SK-MEL-5 (cell line): Measurements from ENCODE around the gene ZCCHC17. TPM values are rescaled to one million over a fixed set of nuclear protein-coding genes. Genes with fewer than 3 reads are reported as not detected.
"Not testable (repeated sequence)": the region's sequence is repeated elsewhere in the genome, so short reads cannot be mapped to it uniquely, and the experiment has no call there.

Experiments
- DNase-seq: peaks from one replicate; pipeline ENCODE4 v3.0.0-alpha.2; 2016; ENCODE audit warnings: low read depth, low spot score
- in situ Hi-C: cut with HindIII; loops from 2 replicates; pipeline ENCODE4 v1.10.0; 2016; ENCODE audit warnings: low sequenced_read_pairs, high pct_unique_total_duplicates, low pct_unique_long_range_greater_than_20kb
- polyA plus RNA-seq, 2 experiments: library from polyadenylated mRNA; depleted of rRNA; stranded (reverse); fragments of >200 nt; gene quantifications; 2 replicates each; pipeline ENCODE4 v1.2.3, GENCODE V29; 2015
- total RNA-seq: library from RNA; depleted of rRNA; stranded (reverse); fragments of >200 nt; shearing (Covaris generic); gene quantifications from 2 replicates; pipeline ENCODE4 v1.2.3, GENCODE V29; 2014; rRNA removed

The ZCCHC17 gene
- total RNA-seq: 35.3 and 38.0 TPM in 2 replicates
- polyA plus RNA-seq (2015; cell fraction: cytosol; rRNA removed): 32.6 and 37.9 TPM in 2 replicates
- polyA plus RNA-seq (2015; cell fraction: nucleus; rRNA removed): 14.3 and 16.9 TPM in 2 replicates

GRCh38 chr1:31296486-31297276, at the start of gene ZCCHC17, which contains the start of gene SNRNP40:
Gene ZCCHC17 (plus strand): TSS chr1:31297032. CDS start chr1:31310099, 13,067 bp downstream.
Gene SNRNP40 (minus strand): TSS chr1:31296788. CDS start chr1:31296751, 37 bp downstream.
- peak; percentile 99 for DNase-seq
- in situ Hi-C loops: no loop called here

GRCh38 chr1:31248276-31248675, 48.6 kb upstream of the ZCCHC17 start:
- in situ Hi-C loops: no loop called here
- no peak for DNase-seq

DNA sequence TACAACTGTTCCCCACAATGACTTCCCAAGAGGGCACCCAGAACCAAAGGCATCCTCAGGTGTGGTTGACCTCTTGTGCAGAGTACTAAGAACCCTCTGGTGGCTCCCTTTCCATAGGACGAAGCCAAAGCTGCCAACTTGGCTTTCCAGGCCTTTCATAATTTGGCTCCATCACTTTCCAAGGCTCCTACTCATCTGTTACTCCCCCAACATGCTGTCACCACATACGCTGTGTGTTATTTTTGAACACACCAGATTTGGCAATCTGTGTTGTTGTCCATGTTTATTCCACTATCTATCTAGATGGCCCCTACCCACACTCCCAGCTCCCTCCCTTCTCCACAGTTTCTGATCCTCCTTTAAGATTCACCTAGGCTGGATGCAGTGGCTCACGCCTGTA, 47.0 kb upstream of the ZCCHC17 start:
- in situ Hi-C loops: no loop called here
- no peak for DNase-seq

GRCh38 chr1:31257213-31257612, 39.6 kb upstream of the ZCCHC17 start:
- DNase-seq: no peak
- in situ Hi-C loops: no loop called here

GRCh38 chr1:31258581-31258980, 38.3 kb upstream of the ZCCHC17 start:
- no peak for DNase-seq
- in situ Hi-C loops: no loop called here

DNA sequence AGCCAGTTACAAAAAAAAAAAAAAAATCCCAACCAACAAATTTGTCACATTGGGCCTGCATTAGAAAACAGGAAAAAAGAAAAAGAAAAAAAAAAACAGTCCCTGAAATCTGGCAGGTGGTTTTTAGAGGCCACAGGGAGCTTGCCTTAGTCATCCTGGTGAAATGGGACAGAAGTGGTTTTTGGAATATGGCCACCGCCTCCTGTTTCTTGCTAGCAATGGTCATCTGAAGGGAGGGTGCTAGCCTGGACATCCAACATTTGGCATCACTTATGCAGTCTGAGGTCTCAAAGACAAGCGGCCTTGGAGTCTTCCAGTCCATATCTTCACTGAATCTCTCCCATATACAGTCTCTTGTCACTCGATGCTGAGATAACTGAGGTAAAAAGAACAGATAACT, 37.1 kb upstream of the ZCCHC17 start:
- DNase-seq: no peak
- in situ Hi-C loops: no loop called here

DNA sequence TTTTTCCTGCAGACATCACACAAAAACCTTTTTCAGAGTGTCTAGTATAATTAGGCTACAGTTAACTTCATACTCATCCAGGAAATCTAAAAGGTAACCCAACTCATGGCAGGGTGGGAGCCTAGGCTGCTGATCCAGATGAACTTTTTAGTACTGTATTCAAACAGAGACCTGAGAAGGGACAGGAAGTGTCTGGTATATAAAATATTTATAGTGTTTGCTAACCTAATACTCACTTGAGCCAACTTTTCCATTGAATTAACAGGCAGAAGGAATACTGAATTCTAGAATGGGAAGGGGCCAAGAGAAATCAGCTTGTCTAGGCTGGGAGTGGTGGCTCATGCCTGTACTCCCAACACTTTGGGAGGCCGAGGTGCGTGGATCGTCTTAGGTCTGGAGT, 34.9 kb upstream of the ZCCHC17 start:
- in situ Hi-C loops: no loop called here
- DNase-seq: no peak

DNA sequence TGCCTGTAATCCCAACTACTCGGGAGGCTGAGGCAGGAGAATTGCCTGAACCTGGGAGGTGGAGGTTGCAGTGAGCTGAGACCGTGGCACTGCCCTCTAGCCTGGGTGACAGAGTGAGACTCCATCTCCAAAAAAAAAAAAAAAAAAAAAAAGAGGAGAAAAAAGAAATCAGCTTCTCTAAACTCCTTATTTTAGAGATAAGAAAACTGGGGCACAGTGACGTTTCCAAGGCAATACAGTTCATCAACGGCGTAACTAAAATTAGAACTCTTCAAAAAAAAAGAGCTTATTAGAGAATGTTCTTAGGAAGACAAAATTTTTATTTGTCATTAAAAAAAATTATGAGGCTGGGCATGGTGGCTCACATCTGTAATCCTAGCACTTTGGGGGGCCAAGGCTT, 34.4 kb upstream of the ZCCHC17 start:
- DNase-seq, in situ Hi-C loops: not testable (repeated sequence)

DNA sequence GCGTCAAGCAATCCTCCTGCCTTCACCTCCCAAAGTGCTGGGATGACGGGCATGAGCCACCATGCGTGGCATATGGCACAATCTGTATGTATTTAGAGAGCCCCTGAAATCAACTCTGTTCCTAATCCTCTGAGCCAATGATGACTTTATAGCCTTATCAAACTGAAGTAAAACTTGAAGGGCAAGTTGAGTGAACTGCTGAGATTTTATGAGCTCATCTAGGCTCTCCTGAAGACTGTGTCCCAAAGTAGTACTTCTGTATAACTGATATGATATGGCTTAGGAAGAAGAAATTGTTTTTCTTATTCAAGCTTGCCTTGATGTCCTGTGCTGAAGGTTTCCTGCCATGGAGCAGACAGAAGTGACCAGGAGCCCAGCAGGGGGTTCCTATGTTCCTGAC, 33.4 kb upstream of the ZCCHC17 start:
- no peak for DNase-seq
- in situ Hi-C loops: no loop called here

- in situ Hi-C loops: no loop called here
Measured at GRCh38 chr1:31264790-31265386, 31.9 kb upstream of the ZCCHC17 start.

GRCh38 chr1:31266547-31266946, 30.3 kb upstream of the ZCCHC17 start:
- in situ Hi-C loops: no loop called here
- DNase-seq: no peak

More at GRCh38 chr1:31264790-31265386, 31.9 kb upstream of the ZCCHC17 start:
- DNase-seq: no peak

DNA sequence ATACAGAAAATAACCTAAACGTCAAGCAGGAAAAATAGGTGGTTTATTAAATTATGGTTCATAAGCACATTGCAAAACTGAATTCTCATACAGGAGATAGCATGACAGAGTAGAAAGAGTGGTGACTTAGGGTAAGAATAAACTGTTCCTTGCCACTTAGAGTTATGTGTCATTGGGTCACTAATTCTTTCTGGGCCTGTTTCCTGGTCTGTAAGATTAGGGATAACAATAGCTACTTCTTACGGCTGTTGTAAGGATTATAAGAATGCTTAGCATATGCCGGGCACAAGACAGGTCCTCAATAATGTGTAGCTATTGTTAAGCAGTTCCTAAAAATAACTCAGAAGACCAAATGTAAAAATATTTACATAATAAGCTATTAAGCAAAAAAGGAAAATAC, 24.5 kb upstream of the ZCCHC17 start:
- DNase-seq: no peak
- in situ Hi-C loops: no loop called here

DNA sequence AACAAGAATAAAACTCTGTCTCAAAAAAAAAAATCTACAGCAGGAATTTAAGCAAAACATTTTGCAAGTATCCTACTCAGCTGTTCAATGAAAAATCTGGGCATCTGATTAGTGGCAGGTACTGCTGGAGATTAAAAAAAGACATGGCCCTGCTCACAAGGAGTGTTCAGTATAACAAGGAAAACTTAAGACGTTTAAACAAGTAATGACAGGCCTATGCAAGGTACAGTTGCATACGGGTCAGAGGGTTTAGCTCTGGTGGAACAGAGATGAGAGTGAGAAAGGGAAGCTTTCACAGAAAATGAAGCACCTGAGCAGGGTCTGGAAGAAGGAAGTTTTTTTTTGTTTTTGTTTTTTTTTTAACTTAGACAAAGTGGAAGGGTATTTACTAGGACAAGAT, 23.2 kb upstream of the ZCCHC17 start:
- no peak for DNase-seq
- in situ Hi-C loops: no loop called here

GRCh38 chr1:31282426-31282825, 14.4 kb upstream of the ZCCHC17 start:
- in situ Hi-C loops, DNase-seq: not testable (repeated sequence)

- in situ Hi-C loops, DNase-seq: not testable (repeated sequence)
Measured at GRCh38 chr1:31287791-31288190, 9.0 kb upstream of the ZCCHC17 start.

GRCh38 chr1:31289021-31289420, 7.8 kb upstream of the ZCCHC17 start:
- in situ Hi-C loops: no loop called here
- no peak for DNase-seq

- in situ Hi-C loops: no loop called here
- DNase-seq: no peak
Measured at GRCh38 chr1:31295874-31296485, 852 bp upstream of the ZCCHC17 start.
